Skin epidermis (tissue), 12 donors: ENCODE results near the gene TMEM131L.
"Not testable (repeated sequence)": the region's sequence is repeated elsewhere in the genome, so short reads cannot be mapped to it uniquely, and the experiment has no call there.

Source experiments
- H3K27ac ChIP-seq, 21 experiments: fragments of 200-600 bp; sonication (generic) in 11 of 21; one replicate each; pipeline ENCODE4 v1.5.0; 2020; ENCODE audit warnings: mild to moderate bottlenecking in 3 of 21, inconsistent platforms in 2 of 21, moderate library complexity in 2 of 21
- H3K4me3 ChIP-seq, 7 experiments: fragments of 200-600 bp; sonication (generic) in 2 of 7; one replicate each; pipeline ENCODE4 v1.5.0; 2020; ENCODE audit warnings: inconsistent platforms in 2 of 7, mild to moderate bottlenecking in 2 of 7, moderate library complexity in 1 of 7

Gene TMEM131L

GRCh38 chr4:153439831-153440230 lies 26.3 kb upstream of the TMEM131L start:
- Histone ChIP-seq H3K4me3 (no peak overlapping the region), H3K27ac (no peak overlapping the region)

DNA sequence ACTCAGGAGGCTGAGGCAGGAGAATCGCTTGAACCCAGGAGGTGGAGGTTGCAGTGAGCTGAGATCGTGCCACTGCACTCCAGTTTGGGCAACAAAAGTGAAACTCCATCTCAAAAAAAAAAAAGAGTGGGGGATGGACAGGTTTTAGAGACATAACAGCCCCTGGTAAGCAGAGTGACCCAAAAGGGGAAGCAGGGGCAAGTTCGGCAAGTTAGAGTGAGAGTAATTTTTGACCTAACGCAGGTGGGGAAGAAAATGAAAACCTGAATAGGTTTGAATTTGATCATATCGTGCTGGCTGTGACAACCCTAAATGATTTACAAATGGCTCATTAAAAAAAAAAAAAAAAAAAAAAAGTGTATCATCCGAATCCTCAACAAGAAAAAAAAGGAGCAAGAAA lies 25.7 kb upstream of the TMEM131L start:
- no peak overlapping the region for H3K27ac ChIP-seq
- H3K4me3 ChIP-seq = no peak overlapping the region

DNA sequence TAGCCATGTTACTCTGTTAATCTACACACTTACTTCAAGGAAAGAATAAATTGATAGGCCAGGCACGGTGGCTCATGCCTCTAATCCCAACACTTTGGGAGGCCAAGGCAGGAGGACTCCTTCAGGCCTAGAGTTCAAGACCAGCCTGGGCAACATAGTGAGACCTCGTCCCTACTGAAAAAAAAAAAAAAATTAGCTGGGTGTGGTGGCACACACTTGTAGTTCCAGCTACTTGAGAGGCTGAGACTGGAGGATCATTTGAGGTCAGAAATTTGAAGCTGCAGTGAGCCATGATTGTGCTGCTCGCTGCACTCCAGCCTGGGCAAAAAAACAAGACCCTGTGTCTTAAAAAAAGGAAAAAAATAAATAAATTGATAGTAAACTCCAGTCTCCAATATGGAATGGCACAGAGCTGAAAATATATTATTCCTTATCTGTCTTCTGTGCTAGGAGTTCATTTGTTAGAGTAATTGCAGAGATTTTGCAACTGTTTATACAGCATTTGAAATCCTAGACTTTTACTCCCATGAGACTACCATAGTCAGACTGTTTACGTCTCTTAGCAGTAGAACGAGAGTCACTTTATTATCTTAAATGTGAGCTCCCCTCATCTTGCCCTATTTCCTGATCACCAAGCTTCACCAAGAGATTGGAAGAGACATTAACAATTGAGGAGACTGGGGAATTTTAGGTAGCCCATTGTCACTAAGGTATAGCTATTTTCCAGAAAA lies 18.8 kb upstream of the TMEM131L start:
- Histone ChIP-seq H3K4me3 (no peak overlapping the region), H3K27ac (no peak overlapping the region)

GRCh38 chr4:153448003-153448731 lies 18.0 kb upstream of the TMEM131L start:
- H3K4me3 ChIP-seq = no peak overlapping the region

GRCh38 chr4:153449338-153449737 lies 16.8 kb upstream of the TMEM131L start:
- Histone ChIP-seq H3K4me3 (no peak overlapping the region), H3K27ac (no peak overlapping the region)

More at GRCh38 chr4:153448003-153448731, 18.0 kb upstream of the TMEM131L start:
- peak overlapping the region in 2 of 21 experiments; percentile 11 to 25 for H3K27ac ChIP-seq

GRCh38 chr4:153450544-153450917 lies 15.6 kb upstream of the TMEM131L start:
- Histone ChIP-seq H3K27ac (peak overlapping the region in 3 of 21 experiments; percentile 12 to 37 (median 30)), H3K4me3 (no peak overlapping the region)

- not testable (repeated sequence) for H3K27ac ChIP-seq, H3K4me3 ChIP-seq
Observed at GRCh38 chr4:153451145-153451544, 15.0 kb upstream of the TMEM131L start.

DNA sequence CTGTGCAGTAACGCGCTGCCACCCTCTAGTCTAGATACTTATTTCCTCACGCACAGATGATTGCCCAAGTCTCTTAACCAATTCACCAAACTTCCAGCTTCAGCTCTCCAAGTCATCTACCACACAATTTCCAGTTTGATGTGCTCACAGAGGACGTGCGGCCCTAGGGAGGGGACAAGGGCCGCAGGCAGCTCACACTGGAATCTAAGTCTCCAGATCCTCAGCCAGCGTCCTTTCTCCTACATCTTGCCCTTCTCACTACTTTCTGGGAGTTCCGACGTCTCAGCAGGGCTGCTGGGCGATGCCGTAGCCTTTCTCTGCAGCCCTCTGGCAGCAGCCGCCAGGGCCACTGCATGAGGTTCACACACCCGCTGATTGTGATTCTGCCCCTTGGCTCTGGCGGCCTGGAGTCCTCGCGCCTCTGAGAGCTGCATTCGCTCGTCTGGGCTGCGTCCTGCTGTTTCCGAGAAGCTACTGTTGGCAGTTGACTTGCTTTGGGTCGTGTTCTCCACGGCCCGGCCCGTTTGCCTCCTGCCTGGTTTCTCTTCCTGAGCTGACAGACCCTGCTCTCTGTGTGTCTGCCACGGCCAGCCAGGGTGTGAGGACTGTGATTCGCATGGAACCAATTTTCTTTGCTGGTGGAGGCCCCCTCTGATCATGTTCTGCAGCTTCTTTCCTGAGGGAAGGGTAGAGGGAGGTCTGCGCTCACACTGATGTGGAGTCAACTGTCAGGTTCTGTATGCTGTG lies 14.1 kb upstream of the TMEM131L start:
- H3K27ac ChIP-seq = no peak overlapping the region
- no peak overlapping the region for H3K4me3 ChIP-seq

DNA sequence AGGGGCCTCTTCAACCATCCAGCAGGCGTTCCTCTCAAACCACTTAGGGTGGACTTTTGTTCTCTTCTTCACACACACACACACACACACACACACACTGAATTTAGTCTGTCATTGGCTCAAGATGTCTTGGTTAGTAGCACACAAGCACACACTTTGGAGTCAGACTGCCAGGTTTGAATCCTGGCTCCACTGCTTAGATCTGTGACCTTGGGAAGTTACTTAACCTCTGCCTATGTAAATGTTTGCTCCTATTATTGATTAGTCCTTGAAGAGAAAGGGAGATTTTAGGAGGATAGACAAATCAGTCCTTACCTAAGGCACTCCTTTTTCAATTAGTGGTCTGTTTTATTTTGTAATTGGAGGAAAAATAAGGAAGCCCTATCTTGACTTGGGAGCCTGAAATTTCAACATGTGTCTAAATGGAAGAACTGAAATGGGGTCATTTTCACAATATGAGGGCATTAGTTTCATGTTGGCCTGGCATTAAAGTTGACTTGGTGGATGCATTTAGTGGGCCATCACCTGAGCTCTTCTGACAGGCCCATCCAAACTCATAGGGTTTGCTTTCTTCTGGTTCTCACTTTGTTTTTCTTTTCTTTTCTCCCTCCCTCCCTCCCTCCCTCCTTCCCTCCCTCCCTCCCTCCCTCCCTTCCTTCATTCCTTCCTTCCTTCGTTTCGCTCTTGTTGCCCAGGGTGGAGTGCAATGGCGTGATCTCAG lies 13.3 kb upstream of the TMEM131L start:
- Histone ChIP-seq H3K27ac (no peak overlapping the region), H3K4me3 (no peak overlapping the region)

GRCh38 chr4:153453402-153453801 lies 12.8 kb upstream of the TMEM131L start:
- H3K4me3 ChIP-seq = no peak overlapping the region
- H3K27ac ChIP-seq = no peak overlapping the region

- H3K4me3 ChIP-seq = no peak overlapping the region
- no peak overlapping the region for H3K27ac ChIP-seq
Observed at GRCh38 chr4:153458969-153459368, 7.2 kb upstream of the TMEM131L start.

- not testable (repeated sequence) for H3K27ac ChIP-seq
Observed at GRCh38 chr4:153461549-153461948, 4.6 kb upstream of the TMEM131L start.

DNA sequence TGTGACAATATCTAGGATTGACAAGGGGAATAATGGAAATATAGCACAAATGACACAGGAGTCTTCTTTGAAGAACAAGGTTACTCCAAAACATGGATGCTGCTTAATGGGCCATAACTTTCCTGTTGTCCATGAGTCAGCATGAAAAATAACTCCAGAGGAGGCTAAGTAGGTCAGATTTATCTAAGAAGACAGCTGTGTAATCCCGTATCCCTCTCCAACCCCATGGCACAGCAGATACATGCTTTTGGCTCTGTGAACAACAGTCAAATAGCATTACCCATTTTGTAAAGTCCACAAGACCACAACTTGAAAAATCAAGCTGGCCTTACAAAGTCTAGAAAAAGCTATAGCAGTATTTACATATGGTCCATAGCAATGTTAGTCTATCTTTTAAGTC lies 2.1 kb upstream of the TMEM131L start:
- H3K27ac ChIP-seq = no peak overlapping the region
- H3K4me3 ChIP-seq = no peak overlapping the region

More at GRCh38 chr4:153461549-153461948, 4.6 kb upstream of the TMEM131L start:
- H3K4me3 ChIP-seq = not testable (repeated sequence)

- Histone ChIP-seq H3K27ac (peak overlapping the region in 6 of 21 experiments; percentile 67 to 88 (median 81)), H3K4me3 (peak overlapping the region in 3 of 7 experiments; percentile 87 to 93 (median 89))
Observed at GRCh38 chr4:153465140-153465539, 1.0 kb upstream of the TMEM131L start.

GRCh38 chr4:153465615-153466080 lies 512 bp upstream of the TMEM131L start:
- Histone ChIP-seq H3K4me3 (peak overlapping the region; percentile 64 to 95 (median 87)), H3K27ac (peak overlapping the region in 20 of 21 experiments; percentile 30 to 93 (median 80))

DNA sequence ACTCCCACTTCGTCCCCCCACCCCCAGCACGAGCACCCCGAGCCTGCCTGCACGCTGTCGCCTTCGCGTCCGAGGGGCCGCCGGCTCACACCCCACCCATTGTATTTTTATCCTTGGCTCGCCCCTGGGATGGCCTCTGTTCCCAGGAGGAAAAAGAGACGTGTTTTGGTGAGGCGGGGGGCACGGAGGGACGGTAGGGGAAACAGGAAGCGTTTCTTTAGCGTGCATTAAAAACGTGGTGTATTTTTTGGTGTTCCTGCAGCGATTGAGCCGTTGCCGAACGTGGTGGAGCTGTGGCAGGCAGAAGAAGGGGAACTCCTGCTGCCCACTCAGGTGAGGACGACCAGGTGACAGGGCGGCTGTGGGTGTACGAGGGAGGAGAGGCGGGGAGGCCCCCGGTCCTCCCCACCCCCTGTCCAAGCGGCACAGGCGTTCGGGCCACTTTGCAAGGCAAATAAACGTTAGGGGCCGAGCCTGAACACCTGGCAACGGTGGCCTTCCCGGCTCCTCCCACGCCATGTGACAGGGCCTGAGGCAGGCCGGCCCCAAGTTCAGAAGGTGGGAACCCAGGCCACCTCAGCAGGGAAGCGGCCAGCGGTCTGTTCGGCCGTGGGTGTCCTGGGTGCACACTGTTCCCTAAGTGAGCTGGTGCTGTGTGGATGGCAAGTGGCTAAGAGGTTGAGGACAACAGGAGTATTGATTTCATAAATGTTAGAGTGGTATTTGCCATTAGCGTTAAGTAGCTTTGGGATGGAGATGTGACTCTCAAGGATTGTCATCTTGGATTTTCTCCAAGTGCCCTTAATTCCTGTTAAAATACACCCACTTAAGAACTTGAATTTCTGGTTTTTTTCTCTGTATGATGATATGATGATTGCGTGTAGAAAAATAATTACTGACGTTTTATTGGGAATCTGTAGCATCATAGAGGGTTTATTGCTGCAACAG lies 1.1 kb downstream of the TMEM131L start:
- peak overlapping the region; percentile 3 to 93 (median 84) for H3K27ac ChIP-seq

GRCh38 chr4:153467897-153468262 lies 1.7 kb downstream of the TMEM131L start:
- H3K27ac ChIP-seq = peak overlapping the region in 11 of 21 experiments; percentile 13 to 93 (median 74)
- peak overlapping the region; percentile 64 to 95 (median 87) for H3K4me3 ChIP-seq

More for the DNA sequence above, 1.1 kb downstream of the TMEM131L start:
- peak overlapping the region; percentile 64 to 95 (median 87) for H3K4me3 ChIP-seq

DNA sequence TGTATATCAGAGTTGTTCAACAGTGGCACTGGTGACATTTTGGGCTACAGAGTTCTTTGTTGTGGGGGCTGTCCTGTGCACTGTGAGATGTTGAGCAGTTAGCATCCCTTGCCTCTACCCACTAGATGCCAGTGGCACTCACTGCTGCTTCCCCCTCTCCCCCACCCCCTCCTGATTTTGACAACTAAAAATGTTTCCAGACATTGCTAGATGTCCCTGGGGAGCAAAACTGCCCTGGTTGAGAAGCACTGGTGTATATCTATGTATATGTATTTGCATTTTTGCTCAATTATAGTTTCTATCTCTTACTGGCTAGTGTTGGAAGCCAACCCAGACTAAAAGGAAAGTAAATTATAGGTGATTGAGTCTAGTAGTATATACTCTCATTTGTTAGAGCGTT lies 2.4 kb downstream of the TMEM131L start:
- H3K27ac ChIP-seq = peak overlapping the region in 7 of 21 experiments; percentile 0 to 93 (median 60)
- H3K4me3 ChIP-seq = peak overlapping the region in 4 of 7 experiments; percentile 1 to 95 (median 91)
